Body of pancreas (tissue), 4 donors: Measurements from ENCODE around the gene NTSR2.

ENCODE experiments used
- CTCF ChIP-seq, 7 experiments: fragments of 450-650 bp in 4 of 7; fragments of 200-600 bp in 3 of 7; sonication (generic) in 3 of 7; IDR thresholded peaks; one replicate each; pipeline ENCODE4 v1.5.1; 2016 to 2019; ENCODE audit warnings: antibody characterized with exemption in 7 of 7
- POLR2A ChIP-seq, 3 donors: fragments of 450-650 bp; IDR thresholded peaks; one replicate each; pipeline ENCODE4 v1.6.1; 2016; ENCODE audit warnings: antibody characterized with exemption in 3 of 3, mild to moderate bottlenecking in 2 of 3

DNA sequence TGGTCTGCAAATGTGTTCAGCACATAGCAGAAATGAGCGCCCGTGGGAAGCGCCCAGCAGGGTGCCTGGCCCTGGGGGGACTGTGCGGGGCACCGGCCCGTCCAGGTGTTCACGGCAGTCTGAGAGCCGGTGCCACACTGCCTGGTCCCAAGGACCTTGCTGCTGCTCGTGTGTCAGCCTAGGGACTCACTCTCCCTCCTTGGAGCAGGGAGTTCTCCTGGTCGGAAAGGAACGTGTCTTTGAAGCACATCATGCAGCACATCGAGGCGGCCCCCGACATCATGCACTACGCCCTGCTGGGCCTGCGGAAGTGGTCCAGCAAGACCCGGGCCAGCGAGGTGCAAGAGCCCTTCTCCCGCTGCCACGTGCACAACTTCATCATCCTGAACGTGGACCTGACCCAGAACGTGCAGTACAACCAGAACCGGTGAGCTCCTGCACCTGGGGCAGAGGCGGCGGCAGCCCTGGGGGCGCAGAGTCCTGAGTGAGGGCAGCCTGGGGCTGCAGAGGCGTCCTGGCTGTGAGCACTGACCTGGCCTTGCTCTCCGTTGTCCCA, 36.0 kb downstream of the NTSR2 start:
- TF ChIP-seq POLR2A (IDR thresholded peaks at IDR 0.05) (no peak), CTCF (IDR thresholded peaks at IDR 0.05) (no peak)
